Caki2 (cell line): Measurements from ENCODE around the gene CCK. TPM values are rescaled to one million over a fixed set of nuclear protein-coding genes. Genes with fewer than 3 reads are reported as not detected.

Experiments
- DNase-seq: peaks from one replicate; pipeline ENCODE4 v3.0.0-alpha.2; 2015; ENCODE audit warnings: low read depth
- in situ Hi-C: cut with HindIII; loops from 2 replicates; pipeline ENCODE4 v1.10.0; 2016; ENCODE audit warnings: low sequenced_read_pairs, low pct_unique_long_range_greater_than_20kb, mixed read lengths
- total RNA-seq: library from RNA; depleted of rRNA; stranded (reverse); fragments of >200 nt; shearing (Covaris generic); gene quantifications from 2 replicates; pipeline ENCODE4 v1.2.3, GENCODE V29; 2014; ENCODE audit warnings: low replicate concordance

The CCK gene
- total RNA-seq, 1 experiment from 2014 or later: not detected

DNA sequence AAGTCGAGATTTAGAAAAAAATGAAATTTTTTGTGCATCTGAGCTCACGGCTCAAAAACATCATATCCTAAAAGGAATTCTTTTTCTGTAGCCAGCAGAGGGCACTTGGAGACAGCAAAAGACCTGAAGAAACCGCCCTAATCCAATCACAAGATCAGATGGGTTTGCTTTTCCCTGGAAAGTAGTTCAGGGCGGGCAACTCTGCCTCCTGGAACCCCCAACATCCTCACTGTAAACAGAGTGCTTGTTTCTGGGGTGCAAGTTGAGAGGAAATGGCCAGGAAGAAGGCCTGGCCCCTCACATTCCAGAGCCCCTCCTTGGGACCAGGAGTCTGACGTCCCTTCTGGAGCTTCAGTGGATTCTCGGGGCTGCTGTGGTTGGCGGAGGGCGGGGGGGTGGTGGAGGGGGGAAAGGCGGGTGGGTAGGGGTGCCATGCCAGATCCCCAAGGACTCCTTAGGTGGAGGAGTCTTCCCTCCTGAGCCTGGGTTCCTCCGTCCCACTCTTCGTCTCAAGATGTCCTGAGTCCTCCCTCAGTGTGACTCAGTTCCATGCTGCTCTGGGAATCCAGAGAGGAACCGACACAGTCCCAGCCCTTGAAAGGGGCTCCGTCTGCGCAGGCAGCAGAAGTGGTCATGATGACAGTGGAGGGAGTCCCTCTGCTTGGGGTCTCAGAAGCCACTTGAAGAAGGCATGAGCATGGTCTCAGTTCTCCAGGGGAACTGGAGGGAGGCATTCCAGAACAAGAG lies 35.9 kb downstream of the CCK start:
- DNase-seq: peak; percentile 18
- in situ Hi-C loops: no loop called here

DNA sequence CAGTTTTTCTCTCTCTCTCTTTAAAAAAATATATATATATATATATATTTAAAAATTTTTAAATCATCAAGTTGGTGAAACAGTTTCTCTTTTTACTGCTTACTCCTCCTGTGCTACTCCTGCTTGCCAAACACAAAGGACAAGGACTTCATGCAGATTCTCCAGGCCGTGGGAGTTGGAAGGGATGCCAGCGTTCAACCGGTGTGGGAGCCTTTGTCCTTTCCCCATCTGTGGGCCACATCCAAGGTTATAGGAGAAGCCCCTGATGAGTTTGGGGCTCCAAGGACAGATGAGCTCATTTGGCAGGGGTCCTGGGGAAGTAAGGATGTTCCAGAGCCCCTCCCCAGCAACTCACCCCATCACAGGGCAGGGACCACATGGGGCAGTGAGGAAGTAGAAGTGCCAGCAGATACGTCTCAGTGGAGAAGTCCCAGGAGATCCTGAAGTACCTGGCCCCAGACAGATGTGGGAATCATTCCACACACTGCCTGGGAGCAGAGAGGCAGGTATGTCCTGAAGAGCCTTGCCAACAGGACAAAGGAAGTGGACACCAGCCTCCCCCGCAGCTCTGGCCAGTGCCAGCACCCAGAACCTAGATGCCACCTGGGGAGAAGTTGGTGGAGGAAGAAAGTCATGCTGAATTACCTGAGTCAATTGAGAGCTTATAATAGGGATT lies 36.6 kb downstream of the CCK start:
- in situ Hi-C loops: no loop called here
- DNase-seq: no peak

DNA sequence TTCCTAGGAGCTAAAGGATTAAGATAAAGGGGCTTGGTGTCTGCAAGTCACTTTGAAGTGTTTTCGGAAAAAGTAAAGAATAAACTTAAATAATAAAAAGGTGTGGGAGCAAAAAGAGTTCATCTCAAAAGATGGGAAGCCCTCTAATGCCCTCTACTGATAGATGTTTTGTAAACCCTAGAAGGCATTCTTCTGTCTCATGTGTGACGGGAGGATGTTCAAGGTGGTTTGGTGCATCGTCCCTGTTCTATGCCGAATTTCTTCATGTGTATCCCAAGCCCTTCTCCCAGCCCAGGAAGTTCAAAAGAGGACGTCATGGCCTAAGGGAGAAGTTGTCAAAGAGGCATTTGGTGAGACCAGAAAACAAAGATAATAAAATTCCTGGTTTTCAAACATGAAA lies 37.2 kb downstream of the CCK start:
- no peak for DNase-seq
- in situ Hi-C loops: no loop called here

DNA sequence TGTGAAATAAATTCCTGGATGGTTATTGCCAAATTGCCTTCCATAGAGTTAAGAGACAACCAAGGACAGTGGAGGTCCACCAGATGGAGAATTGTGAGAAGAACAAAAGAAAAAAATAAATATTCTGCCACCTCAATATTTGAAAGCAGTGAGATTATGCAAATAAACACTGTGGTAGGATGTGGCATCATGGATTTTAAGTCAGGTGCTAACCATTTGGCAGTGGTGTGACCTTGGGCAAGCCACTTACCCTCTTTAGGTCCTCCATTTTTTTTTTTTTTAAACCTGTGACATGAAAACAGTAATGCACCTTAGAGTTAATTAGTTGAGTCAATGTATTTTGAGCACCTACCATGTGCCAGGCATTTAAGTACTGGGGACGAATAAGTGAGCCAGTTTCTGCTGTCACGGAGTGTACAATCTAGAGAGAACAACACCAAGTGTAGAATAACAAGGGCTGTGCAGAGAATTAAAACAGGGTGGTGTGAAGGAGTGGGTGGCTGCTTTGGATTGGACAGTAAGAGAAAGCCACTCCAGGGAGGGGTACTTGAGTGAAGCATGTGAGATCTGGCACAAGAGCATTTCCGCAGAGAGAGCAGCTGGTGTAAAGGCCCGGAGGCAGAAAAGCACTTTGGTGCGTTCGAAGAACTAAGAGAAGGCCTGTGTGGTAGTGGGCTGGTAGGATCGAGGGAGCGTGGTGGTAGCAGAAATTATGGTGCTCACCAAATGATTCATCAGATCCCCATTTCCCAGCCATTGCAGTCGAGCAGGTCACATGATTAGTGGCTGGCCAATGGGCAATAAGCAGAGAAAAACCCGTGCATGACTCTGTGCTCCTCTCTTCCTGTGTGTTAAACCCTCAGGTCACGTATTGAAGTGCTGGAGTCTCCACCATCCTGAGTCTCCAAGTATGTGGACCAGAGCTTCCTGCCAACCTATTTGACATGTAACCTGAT lies 39.2 kb downstream of the CCK start:
- in situ Hi-C loops: no loop called here
- DNase-seq: no peak

DNA sequence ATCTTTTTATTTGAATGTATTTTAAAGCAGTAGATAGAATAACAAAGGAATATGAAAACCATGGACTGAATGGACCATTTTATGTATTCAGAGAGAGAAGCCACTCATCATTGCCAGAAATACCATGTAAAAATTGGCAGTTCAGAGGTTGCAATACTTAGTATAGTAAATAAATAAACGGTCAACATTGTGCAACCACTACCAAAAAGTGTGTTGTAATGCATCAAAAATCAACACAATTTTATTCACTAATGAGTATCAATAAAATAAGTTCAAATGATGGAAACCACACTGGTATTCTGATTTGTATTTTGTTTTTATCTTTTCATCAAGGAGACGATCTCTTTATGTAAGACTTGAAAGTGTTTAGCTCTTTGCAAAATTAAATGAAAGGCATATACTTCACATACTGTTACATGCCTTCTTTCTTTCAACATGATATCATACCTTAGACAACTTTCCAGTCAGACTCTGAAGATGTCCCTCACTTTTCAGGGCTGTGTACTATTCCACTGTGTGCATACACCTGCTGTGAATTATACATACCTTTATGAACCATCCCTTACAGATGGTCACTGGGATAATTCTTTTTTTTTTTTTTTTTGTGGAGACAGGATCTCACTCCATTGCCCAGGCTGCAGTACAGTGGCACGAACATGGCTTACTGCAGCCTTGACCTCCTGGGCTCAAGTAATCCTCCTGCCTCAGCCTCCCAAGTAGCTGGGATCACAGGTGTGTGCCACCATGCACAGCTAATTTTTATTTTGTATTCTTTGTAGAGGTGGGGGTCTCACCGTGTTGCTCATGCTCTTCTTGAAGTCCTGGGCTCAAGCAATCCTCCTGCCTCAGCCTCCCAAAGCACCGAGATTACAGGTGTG lies 40.3 kb downstream of the CCK start:
- no peak for DNase-seq
- in situ Hi-C loops: no loop called here

DNA sequence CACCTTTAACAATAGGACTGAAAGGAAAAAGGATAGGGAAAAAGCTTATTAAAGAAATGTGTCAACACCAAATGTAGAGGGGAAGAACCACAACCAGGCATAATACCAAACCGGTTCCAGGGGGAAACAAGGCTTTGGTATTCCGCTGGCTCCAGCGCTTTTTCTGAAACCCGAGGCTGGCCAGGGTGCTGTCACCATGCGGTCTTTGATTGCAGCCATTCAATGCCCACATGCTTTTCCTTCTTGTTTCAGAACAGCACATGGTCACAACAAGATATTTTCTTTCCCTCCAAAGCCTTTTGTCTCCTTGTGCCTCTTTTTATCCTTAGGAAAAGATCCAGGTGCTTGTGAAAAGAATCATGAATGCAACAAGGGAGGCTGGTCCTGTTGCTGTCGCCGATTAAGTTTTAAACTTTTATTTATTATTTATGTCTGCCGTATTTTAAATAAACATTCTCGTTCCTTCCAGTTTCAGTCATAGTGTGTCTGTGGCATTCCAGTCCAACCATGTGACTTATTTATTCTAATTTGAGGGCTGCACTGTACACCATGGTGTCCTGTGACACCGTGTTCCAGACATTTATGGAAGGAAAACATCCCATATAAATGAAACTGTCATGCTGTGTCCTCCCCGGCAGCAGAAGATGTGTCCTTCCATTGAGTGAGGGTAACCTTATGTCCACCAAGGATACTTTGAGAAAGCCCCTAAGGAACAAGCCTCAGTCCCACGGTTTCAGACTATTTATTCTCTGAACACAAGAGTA lies 41.1 kb downstream of the CCK start:
- in situ Hi-C loops: no loop called here
- DNase-seq: no peak

DNA sequence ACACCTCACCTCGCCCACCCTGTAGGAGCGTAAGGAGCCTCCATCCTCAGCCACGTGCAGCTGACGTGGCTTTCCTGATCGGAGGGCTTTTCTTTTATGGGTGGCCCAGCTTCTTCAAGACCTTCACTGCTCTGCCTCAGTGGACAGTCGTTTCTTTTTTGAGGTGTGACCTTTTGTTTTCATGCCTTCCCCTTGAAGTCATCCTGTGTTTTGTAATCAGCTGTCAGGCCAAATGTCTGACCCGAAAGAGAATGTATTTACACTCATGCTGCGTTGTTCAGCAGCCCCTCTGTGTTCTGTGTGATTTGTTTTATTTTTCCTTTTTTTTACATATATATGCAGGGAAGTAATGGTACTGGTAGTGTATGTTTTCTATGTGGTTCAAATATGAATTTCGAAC lies 41.8 kb downstream of the CCK start:
- in situ Hi-C loops: no loop called here
- DNase-seq: no peak

DNA sequence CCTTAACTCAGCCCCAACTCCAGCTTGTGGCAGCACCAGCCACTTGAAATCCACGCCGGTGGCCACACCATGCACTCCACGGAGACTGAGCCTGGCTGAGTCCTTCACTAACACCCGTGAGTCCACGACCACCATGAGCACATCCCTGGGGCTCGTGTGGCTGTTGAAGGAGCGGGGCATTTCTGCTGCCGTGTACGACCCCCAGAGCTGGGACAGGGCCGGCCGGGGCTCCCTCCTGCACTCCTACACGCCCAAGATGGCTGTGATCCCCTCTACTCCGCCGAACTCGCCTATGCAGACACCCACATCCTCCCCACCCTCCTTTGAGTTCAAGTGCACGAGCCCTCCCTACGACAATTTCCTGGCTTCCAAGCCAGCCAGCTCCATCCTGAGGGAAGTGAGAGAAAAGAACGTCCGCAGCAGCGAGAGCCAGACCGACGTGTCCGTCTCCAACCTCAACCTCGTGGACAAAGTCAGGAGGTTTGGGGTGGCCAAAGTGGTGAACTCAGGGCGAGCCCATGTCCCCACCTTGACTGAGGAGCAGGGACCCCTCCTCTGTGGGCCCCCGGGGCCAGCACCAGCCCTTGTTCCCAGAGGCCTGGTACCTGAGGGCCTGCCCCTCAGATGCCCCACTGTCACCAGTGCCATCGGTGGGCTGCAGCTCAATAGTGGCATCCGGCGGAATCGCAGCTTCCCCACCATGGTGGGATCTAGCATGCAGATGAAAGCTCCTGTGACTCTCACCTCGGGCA lies 42.9 kb downstream of the CCK start:
- no peak for DNase-seq
- in situ Hi-C loops: no loop called here

DNA sequence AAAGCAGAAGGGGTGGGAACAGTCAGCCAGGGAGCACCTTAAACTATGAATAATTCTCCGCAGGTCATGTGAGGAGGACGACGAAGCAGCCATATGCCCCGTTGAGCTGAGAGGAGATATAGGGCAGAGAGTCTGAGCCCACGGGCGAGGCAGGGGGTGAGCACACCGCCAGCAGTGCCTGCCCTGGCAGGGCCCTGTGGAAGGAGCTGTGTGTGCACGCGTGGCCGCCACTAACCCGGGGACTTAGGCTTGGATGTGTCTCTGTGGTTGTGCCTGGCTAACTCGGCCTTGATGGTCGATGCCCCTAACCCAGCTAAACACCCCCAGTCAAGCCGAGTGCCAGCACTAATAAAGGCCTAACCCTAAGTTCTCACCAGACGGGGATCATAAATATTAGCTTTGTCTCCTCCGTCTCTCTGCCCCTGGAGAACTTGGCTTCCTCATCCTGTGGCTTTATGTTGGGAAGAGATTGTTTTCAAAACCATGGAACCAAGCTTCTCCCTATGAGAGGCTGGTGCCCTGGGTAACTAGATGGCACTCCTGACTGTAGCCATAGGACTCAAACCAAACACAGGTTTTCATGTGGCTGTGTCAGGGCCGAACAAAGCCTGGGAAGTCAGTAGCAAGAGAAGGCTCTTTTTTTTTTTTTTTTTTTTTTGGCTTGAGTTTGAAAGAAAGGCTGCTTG lies 45.4 kb downstream of the CCK start:
- in situ Hi-C loops: no loop called here

DNA sequence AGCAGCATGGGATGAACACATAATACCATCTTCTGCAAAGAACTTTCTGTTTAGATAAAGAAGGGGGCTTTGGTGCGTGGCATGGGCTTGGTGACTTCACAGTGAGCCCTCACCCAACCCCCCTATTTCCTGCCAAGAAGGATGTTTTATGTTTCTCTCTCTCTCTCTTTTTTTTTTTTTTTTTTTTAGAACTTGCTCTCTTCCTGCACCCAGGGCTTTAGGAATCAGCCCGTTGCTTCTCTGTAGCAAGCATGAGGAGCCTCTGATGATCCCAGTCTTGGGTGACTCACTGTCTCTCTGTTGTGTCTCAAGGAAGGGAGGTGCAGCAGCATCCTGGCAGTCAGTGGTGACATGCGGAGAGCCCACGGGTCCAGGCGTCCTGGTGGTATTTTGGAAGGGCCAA lies 49.1 kb downstream of the CCK start:
- in situ Hi-C loops: no loop called here
- no peak for DNase-seq

More for the DNA sequence above, 45.4 kb downstream of the CCK start:
- DNase-seq: no peak

DNA sequence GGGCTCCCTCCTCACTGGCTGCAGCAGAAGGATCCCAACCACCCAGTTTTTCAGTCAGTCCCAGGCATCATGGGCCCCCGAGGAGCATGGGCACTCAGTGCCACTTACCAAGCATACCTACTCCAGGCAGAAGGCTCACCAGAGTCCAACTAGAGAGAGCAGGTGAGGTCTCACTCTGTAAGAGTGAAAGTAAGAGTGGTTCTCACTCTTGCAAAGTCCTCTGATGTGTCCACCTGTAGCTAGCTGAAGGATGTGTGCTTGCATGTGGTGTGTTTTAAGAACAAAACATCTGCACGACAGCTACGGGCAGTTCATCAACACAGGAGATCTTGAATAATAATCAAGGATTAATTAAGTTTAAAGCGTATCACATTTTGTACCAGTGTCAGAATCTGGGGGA lies 49.7 kb downstream of the CCK start:
- DNase-seq: no peak
- in situ Hi-C loops: no loop called here

DNA sequence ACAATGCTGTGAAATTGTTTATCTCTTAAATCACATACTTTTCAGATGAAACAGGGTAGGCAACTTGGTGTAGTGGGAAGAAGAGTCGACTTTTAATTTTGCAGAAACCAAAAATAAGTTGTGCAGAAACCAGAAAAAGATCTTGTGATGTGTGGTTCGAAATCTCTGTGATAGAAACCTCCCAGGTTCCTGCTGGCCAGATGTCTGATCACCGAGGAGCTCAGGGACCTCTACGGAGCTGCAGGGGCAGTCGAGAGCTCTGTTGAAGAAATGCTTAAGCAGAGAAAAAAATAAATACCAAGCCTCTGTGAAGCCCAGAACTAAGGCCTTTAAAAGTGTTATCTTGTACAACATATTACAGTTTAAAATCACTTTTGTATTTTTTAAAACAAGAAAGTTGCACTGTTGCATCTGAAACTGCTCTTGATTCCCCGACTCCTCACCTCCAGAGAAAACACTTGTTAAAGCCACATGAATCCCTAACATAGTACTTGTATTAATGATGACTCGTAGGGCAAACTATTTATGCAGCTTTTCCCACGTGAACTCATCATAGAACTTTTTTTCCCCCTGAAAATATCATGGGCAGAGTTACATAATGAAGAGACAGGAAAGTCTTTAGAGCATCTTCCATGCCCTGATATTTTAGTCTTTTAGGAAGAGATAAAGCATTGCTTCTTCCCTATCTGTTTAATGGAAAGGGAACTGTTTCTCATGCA lies 51.3 kb downstream of the CCK start:
- DNase-seq: no peak
- in situ Hi-C loops: no loop called here

DNA sequence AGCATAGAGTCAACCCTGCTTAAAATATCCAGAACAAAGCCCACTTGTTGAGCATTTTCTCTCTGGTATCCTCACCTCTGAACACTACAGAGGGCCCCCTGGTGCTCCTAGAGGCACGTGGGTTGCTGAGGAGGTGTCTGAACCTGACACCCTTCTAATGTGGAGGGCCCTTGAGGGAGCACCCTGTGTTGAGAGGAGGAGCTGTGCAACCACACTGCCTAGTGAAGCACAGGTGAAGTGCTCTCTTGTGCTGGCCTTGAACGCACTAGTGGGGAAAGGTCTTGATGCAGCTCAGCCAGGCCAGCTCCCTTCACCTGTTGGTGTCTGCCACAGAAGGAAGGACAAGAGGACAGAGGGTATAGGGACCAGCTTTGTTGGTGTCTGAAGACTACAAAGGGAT lies 51.9 kb downstream of the CCK start:
- in situ Hi-C loops: no loop called here
- no peak for DNase-seq

DNA sequence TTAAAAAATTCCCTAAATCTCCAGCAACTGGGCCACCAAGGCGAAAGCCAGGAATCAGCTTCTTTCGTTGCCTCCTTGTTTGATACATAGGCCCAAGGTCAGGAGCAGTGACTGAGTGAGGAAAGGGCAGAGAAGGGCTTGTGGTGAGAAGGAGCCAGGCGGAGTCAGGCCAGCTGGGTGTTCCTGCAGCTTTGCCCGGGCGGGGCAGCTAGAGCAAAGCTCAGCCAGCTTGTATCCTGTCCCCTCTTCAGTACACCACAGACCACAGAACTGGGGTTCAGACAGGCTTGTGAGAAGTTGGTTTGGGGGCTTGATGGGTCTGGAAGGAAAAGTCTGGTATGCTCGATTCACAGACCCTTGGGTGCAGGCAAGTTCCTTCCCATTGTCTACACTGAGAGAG lies 52.6 kb downstream of the CCK start:
- no peak for DNase-seq
- in situ Hi-C loops: no loop called here

DNA sequence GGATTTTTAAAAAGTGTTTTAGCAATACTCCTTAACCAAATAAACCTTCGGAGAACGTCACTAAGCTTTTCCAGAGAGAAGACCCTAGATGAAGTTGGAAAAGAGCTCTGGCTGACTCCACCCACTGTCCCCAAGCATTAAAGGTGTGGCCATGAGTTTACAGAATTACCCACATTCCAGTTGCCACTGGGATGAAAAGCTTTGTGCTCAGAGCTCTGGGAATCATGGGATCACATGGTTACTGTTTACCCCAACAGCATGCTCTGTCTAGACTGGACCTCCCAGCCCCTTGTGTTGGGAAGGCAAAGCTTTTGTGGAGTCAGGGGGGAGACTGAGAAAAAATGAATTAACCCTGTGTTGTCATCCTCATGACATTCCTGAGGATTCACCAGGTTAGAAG lies 55.3 kb downstream of the CCK start:
- DNase-seq: no peak

DNA sequence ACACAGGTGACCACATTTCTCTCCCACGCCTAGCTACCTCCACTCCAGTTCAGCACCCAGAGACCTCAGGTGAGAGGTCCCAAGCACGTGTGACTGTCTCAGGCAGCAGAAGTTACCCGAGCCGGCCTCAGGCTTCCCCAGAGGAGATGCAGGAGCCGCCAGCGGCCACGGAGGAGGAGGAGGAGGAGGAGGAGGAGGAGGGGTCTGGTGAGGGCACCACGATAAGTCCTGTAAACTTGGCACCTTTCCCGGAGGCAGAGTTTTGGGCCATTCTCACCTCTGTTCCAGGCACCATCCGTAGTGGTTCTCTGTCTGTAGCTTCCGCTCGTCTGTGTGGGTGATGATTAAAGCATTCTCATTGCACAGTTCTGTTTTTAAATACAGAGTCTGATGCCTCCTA lies 56.1 kb downstream of the CCK start:
- no peak for DNase-seq
- in situ Hi-C loops: no loop called here

More for the DNA sequence above, 55.3 kb downstream of the CCK start:
- in situ Hi-C loops: no loop called here
